Mucosa of descending colon (tissue), 3 donors: Measurements from ENCODE around the gene IMPA2. TPM values are rescaled to one million over a fixed set of nuclear protein-coding genes. Genes with fewer than 3 reads are reported as not detected.

Experiments
- ATAC-seq: fragments of 200-7000 bp; cut with Tn5 transposase; one replicate; pipeline ENCODE4 v1.9.1; 2020; ENCODE audit warnings: mild to moderate bottlenecking, moderate library complexity
- DNase-seq, 3 donors: peaks; one replicate each; pipeline ENCODE4 v3.0.0-alpha.2; 2020
- H3K36me3 ChIP-seq: fragments of 200-600 bp; one replicate; pipeline ENCODE4 v1.8.0; 2021; ENCODE audit warnings: low read depth, mild to moderate bottlenecking
- H3K4me1 ChIP-seq: fragments of 200-600 bp; one replicate; pipeline ENCODE4 v1.8.0; 2021; ENCODE audit warnings: low read depth, mild to moderate bottlenecking
- H3K4me3 ChIP-seq: fragments of 200-600 bp; one replicate; pipeline ENCODE4 v1.8.0; 2021; ENCODE audit warnings: mild to moderate bottlenecking
- H3K9me3 ChIP-seq: fragments of 200-600 bp; one replicate; pipeline ENCODE4 v1.8.0; 2021; ENCODE audit warnings: mild to moderate bottlenecking
- intact Hi-C, 2 donors: fragments of 100-400 bp; cut with DNase I in 1 of 2; cut with micrococcal nuclease in 1 of 2; formaldehyde crosslinking; loops; one replicate each; pipeline versions ENCODE4 v1.11.0 to v1.11.1; 2022; cut with DNase I, micrococcal nuclease
- total RNA-seq, 3 donors: library from RNA; stranded (reverse); fragmentation: NEBNext Ultra II Directional in 2 of 3; extraction: Animal tissue kit (Norgen Biotek cat#: 25700) in 2 of 3; gene quantifications; one replicate each; pipeline versions ENCODE4 v1.2.1 to v1.2.4, GENCODE V29; 2021 to 2023
- TF ChIP-seq, protein P1 (sequence below): fragments of 200-600 bp; IDR thresholded peaks from one replicate; pipeline ENCODE4 v1.8.0; 2022; ENCODE audit warnings: antibody characterized with exemption, mild to moderate bottlenecking
- donor health status: DM: no; HTN: no; CAD: no; lungs with moderate emphysema.
- donor health status: DM: no; HTN: no; CAD: no.
- donor health status: DM: no; HTN: yes; CAD: no.

Gene IMPA2
- total RNA-seq, 3 donors from 2014 or later = 58.0 to 152 (median 117) TPM

DNA sequence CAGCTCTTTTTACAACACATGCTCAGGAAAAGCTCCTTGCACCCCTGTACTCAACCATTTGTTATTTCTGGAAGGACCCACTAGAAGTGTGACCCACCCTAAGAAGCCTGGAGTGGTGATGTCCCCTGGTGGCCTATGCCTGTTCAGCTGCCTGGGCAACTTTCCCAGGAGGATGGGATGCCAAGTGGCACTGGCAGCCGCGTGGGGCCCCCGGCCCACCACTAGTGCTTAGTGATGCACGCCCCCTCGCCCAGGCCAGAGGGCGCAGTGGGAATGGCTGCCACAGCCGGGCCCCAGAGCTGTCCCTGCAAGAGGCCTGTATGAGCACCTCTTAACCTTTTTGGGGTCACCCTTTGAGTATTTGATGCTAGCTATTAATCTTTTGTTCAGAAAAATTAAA lies 18.1 kb downstream of the IMPA2 start:
- H3K36me3 ChIP-seq = no peaks in the 10 kb centered on the region
- H3K9me3 ChIP-seq = no peaks in the 10 kb centered on the region
- ATAC-seq (no peak), DNase-seq (peak in 2 of 3 donors; percentile 33 to 41)
- peaks cover 41% of the 10 kb centered on the region for H3K4me1 ChIP-seq
- intact Hi-C loops = loop anchor here (10.0 kb wide), 1 partner anchor 65 kb away; no protein-coding TSS in a partner anchor
- TF ChIP-seq, protein P1, sequence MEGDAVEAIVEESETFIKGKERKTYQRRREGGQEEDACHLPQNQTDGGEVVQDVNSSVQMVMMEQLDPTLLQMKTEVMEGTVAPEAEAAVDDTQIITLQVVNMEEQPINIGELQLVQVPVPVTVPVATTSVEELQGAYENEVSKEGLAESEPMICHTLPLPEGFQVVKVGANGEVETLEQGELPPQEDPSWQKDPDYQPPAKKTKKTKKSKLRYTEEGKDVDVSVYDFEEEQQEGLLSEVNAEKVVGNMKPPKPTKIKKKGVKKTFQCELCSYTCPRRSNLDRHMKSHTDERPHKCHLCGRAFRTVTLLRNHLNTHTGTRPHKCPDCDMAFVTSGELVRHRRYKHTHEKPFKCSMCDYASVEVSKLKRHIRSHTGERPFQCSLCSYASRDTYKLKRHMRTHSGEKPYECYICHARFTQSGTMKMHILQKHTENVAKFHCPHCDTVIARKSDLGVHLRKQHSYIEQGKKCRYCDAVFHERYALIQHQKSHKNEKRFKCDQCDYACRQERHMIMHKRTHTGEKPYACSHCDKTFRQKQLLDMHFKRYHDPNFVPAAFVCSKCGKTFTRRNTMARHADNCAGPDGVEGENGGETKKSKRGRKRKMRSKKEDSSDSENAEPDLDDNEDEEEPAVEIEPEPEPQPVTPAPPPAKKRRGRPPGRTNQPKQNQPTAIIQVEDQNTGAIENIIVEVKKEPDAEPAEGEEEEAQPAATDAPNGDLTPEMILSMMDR = no peak
- H3K4me3 ChIP-seq = no peak overlapping the region

- peak; percentile 69 for ATAC-seq
- Histone ChIP-seq H3K4me3 (no peak overlapping the region), H3K9me3 (no peaks in the 10 kb centered on the region), H3K36me3 (no peaks in the 10 kb centered on the region), H3K4me1 (peaks cover 34% of the 10 kb centered on the region)
- intact Hi-C loops = no loop called here
- TF ChIP-seq, protein P1 = no peak
- peak in 1 of 3 donors; percentile 40 for DNase-seq
These were observed 18.9 kb downstream of the IMPA2 start for GRCh38 chr18:12000072-12000659.

DNA sequence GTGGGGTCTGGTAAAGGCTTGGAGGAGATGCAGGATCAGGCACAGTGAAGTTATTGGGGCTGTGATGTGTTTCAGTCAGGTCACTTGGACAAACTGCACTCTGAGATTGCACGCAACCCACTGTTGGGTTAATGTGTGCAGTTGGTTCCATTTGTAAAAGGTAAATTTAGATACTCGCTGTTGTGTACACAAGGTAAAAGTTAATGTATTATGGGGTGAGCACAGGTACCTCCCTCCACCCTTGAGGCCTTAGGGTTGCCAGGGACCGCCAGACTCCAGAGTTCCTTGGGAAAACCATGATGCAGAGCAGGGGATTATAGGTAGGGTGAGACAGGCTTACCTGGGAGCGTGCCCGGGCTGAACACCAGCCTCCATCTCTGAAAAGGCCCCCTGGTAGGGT lies 20.1 kb downstream of the IMPA2 start:
- ATAC-seq = peak; percentile 55
- H3K4me3 ChIP-seq = no peak overlapping the region

DNA sequence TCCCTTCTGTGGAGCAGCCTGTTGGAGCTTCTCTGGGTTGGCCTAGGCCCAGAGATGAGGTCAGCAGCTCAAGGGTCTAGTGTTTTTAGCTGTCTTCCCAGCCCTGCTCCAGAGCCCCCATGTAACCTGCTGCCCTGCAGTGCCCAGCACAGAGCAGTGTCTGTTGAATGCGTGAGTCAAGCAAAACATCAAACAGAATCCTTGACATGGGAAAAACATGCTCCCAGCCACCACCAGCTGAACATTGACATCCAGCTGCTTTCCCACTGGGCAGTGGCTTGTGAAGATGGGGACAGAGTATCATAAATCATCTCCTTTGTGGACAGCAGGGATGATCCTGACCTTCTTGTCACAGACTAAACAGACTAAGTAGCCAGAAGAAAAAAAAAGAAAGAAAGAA lies 22.6 kb downstream of the IMPA2 start:
- Histone ChIP-seq H3K4me3 (no peak overlapping the region), H3K4me1 (peaks cover 34% of the 10 kb centered on the region), H3K9me3 (no peaks in the 10 kb centered on the region), H3K36me3 (no peaks in the 10 kb centered on the region)
- DNase-seq = no peak
- no peak for ATAC-seq
- intact Hi-C loops = no loop called here
- TF ChIP-seq, protein P1 = no peak

More for the DNA sequence above, 20.1 kb downstream of the IMPA2 start:
- Histone ChIP-seq H3K4me1 (peaks cover 23% of the 10 kb centered on the region), H3K36me3 (no peaks in the 10 kb centered on the region), H3K9me3 (no peaks in the 10 kb centered on the region)
- TF ChIP-seq, protein P1 = no peak
- intact Hi-C loops = no loop called here
- peak in 2 of 3 donors; percentile 43 to 47 for DNase-seq

GRCh38 chr18:12005538-12006487 lies 24.5 kb downstream of the IMPA2 start:
- peak in 1 of 3 donors; percentile 66 for DNase-seq
- ATAC-seq = peak; percentile 77
- Histone ChIP-seq H3K9me3 (no peaks in the 10 kb centered on the region), H3K4me3 (no peak overlapping the region), H3K4me1 (peaks cover 28% of the 10 kb centered on the region), H3K36me3 (no peaks in the 10 kb centered on the region)
- TF ChIP-seq, protein P1 = no peak
- intact Hi-C loops = no loop called here
